T follicular helper cell (primary cell): ENCODE results near the gene ANO10.
"Not testable (repeated sequence)": the region's sequence is repeated elsewhere in the genome, so short reads cannot be mapped to it uniquely, and the experiment has no call there.

ENCODE experiments used
- DNase-seq: peaks from one replicate; pipeline ENCODE4 v3.0.0-alpha.2; 2020; ENCODE audit warnings: low read depth

The ANO10 gene

GRCh38 chr3:43581343-43581742 lies 40.5 kb downstream of the ANO10 start:
- no peak for DNase-seq

- no peak for DNase-seq
Measured at GRCh38 chr3:43580181-43580580, 41.6 kb downstream of the ANO10 start.

DNA sequence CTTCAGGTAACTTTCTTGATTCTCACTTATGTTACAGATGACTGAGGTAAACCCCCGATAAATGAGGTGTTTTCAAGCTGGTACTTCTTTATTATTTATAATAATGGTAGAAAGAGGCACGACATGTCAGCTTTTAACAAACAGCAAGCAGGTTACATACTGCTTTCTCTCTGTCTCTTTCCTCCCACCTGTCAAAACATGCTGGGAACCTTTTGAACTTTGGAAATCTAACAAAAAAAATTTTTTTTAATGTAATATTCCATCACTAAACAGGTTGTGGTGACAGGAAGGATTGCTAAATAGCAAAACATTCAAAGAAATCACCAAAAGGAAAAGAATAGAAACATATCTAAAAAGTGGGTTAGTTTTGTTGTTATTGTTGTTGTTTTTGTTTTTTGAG lies 48.2 kb downstream of the ANO10 start:
- no peak for DNase-seq

DNA sequence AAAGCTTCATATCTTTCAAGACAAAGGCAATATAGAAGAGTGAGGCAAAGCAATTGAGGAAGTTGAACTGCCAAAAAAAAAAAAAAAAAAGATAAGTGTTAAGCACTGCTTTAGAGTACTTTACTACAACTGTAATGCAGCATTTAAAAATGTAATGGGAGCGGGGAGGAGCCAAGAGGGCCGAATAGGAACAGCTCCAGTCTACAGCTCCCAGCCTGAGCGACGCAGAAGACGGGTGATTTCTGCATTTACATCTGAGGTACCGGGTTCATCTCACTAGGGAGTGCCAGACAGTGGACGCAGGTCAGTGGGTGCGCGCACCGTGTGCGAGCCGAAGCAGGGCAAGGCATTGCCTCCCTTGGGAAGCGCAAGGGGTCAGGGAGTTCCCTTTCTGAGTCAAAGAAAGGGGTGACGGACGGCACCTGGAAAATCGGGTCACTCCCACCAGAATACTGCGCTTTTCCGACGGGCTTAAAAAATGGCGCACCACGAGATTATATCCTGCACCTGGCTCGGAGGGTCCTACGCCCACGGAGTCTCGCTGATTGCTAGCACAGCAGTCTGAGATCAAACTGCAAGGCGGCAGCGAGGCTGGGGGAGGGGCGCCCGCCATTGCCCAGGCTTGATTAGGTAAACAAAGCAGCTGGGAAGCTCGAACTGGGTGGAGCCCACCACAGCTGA lies 56.0 kb downstream of the ANO10 start:
- not testable (repeated sequence) for DNase-seq

- no peak for DNase-seq
Measured at GRCh38 chr3:43559961-43560360, 61.9 kb downstream of the ANO10 start.

DNA sequence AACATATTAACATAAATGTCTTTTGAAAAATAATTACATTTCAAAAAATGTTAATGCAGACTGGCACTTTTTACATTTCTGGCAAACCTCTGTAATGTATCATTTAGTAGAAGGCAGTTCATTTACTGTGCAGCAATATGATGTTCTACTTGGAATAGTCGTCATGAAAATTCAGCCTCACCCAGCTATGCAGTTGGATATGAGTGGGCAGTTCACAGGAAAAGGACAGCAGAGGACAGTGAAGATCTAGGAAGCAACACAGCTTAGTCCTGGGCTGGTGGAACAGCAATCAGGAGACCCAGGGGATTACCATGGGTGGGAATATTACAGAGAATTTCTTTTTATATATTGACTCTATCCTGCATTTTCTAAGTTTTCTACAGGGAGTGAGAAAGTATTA lies 63.6 kb downstream of the ANO10 start:
- DNase-seq: no peak

DNA sequence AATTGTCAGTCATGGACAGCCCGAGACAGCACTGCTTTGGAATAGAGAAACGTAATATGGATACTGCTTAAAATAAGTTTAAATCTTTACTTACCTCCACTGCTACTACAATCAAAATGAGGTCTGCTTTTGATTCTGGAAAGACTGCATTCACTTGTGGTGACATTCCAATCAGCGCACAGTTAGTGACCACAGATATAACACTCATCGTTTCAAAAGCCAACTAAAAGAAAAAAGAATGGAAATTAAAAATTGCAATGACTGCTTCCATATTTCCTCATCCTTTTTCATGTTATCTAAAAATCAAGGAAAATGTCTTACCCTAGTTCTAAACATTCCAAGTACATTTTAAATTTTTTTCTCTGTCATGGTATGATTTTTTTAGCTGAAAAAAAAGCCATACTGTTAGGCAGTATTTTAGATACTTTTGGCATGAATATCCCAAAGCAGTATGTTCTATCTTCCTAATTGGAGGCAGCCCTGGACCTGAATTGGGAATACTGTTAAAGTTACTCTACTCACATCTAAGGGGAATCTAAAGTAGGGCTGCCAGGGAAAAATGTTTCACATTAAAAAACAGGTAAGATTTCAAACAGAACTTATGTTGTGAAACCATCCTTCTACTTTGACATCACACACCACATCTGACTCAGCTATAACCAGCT lies 72.1 kb downstream of the ANO10 start:
- DNase-seq: no peak

GRCh38 chr3:43544277-43544676 lies 77.5 kb downstream of the ANO10 start:
- DNase-seq: not testable (repeated sequence)

DNA sequence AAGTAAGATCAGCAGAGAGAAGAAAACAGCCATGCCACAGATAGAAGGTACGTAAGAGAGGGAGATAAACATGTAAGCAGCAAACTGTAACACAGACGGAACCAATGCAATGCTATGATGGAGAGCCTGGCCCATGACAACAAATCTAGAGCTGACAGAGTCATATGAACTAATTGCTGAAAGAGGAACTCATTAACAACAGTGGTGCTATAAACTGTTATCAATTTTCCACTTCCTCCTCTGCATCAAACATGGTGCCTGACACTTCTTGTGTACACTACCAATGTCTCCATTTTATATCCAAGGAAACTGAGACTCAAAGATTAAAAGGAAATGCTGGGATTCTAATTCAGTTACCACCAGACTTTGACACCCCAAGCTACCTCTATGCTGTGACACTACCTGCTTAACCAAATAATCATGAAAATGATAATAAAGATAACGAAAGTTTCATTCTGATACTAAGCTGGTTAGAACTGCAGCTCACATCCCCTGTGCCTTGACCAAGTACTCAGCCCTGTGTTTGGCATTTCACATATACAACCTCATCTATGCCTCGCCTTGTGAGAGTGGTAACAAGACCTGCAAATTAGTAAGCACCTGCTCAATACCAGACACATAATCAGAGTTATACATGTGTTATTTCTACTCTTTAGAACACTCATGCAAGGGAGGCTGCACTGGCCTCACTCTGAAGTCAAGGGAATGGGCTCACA lies 79.3 kb downstream of the ANO10 start:
- DNase-seq: no peak

DNA sequence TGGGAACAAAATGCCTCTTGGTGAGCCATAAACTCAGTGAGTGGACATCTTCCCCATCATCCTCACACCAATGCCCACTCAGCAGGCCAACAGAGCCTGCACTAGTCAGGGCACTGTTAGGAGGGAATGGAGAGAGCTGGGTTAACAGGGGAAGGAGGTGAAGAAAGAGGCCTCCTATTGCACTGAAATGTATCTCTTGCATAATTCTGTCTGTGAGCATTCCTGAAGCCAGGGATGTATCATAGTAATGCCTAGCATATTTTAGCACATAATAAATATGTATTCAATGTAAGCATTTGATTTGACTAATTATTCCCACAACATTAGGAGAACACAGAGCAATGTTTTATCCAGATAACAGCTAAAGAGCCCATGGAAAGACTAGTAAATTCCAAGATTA lies 81.2 kb downstream of the ANO10 start:
- no peak for DNase-seq

DNA sequence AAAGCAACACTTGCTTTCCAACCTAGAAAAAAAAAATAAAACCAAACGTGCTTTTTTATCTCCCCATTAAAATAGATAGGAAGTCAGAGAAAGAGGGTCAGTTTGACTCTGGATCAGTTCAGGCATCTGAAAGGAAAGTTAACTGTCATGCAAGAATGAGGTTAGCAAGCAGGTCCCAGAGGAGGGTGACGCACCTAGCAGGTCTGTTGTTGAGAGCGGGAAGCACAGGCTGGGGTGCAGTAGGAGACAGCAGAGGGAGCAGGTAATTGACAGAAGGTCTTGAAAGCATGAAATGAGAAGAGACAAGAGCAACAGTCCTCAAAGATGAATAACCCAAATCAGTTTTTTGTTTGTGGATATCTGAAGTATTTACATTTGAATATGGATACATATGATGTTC lies 82.5 kb downstream of the ANO10 start:
- DNase-seq: no peak

DNA sequence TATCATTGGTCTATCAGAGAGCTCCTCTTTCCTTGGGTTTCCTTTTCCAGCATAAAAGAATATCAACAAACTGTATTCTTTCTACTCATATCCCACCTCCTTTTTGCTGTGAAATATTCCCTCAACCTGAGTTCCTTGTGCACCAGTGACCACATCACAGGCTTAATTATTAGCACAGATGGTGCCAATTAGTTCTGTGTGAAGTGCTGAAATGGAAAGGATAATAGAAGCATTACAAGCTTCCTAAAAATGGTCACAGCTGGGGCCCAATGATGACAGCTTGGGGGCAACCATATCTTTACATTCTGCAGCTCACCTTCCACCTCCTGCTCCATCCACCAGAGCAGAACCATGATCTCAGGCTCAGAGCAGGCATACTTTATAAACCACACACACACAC lies 84.6 kb downstream of the ANO10 start:
- DNase-seq: no peak

- DNase-seq: no peak
Measured at GRCh38 chr3:43534675-43535074, 87.1 kb downstream of the ANO10 start.

DNA sequence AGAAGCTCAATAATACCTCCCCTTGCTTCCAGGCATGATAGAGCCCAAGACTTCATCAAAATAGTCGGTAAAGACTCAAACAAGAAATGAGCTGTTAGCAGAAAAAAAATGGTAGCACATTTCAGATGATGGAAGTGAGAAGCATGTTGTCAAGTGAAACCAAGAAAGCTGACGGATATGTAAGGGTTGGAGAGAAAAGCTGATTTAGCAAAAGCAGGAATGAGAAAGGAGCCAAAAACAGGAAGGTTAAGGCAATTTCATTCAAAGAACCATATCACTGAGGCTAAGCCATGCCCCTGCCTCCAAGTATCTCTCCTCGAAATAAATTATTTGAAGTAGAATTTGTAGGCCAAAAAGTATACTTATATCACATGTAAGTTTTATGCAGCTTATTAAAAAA lies 88.8 kb downstream of the ANO10 start:
- no peak for DNase-seq

- no peak for DNase-seq
Measured at GRCh38 chr3:43531835-43532234, 90.0 kb downstream of the ANO10 start.

GRCh38 chr3:43528498-43529099 lies 93.2 kb downstream of the ANO10 start:
- DNase-seq: no peak

DNA sequence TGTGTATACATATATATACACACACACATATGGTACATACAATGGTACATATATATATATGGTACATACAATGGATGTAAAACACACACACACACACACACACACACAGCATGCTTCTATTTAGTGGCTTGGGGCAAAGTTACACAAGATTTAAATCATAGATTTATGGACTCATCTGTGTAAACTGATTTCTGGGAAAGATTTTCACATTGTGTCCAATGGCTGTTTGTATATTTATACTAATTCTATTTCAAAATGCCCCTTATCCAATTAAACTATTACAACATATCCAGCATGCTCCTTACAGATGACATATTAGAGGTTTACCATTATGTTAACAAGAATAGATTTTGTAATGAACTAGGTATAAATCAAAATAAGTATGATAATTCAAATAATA lies 94.9 kb downstream of the ANO10 start:
- DNase-seq: no peak

DNA sequence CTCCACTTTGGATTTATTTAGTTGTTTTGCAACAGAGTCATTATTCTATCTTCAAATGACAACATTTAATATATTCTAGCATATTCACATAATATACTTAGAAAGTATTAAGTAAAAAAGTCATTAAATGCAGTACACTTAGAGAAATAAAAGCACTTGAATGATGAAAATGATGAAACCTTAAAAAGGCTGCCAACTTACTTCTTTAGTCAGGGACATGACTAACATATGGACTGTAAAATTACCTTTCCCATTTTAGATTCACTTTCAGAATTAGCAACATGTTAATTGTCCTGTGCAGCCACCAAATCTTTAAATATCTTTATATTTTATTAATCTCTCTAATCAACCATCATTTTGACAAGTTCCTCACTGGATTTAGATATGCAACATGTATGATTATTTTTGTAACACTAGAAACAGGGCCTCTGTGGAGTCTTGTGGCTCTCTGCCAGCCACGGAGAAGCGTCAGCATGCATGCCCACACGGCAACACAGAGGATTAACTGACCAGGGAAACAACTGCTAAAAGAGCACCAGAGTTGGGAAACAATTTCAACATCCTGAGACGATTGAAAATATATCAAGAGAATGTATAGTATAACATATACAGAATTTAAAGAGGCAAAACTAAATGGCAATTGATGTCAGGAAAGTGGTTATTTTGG lies 95.7 kb downstream of the ANO10 start:
- DNase-seq: no peak

GRCh38 chr3:43525386-43525785 lies 96.4 kb downstream of the ANO10 start:
- DNase-seq: no peak

GRCh38 chr3:43523454-43524053 lies 98.3 kb downstream of the ANO10 start:
- DNase-seq: no peak

DNA sequence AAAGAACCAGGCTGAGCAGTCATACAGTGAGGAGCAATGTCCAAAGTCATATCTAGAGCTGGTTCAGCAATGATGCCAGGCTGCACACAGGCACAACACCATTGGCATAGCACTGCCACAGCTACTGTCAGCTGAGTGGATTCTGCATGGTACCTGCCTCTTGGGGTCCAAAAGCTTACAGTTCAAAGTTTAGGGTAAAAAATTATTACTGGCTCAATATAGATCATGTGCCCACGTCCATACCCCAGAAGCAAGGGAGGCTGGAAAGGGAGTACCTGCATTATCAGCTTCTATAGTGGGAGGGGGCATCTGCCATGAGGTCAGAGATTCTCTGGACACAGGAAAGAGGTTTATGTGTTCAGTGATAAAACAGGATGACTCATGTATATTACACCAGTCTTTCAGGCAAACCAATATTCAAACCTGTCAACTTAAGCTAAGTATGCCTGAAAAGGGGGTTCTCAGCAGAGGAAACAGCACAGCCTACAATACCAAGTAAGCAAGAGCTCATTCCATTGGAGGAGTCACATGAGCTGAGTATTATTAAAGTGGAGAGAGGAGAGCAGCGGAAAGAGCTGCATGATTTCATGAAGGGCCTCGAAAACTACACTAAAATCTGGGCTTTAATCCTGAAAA lies 99.0 kb downstream of the ANO10 start:
- no peak for DNase-seq
